Skin epidermis (tissue), 12 donors: ENCODE measurements around the gene TOX2.

Source experiments
- H3K27ac ChIP-seq, 21 experiments: fragments of 200-600 bp; sonication (generic) in 11 of 21; one replicate each; pipeline ENCODE4 v1.5.0; 2020; ENCODE audit warnings: mild to moderate bottlenecking in 3 of 21, inconsistent platforms in 2 of 21, moderate library complexity in 2 of 21
- H3K4me3 ChIP-seq, 7 experiments: fragments of 200-600 bp; sonication (generic) in 2 of 7; one replicate each; pipeline ENCODE4 v1.5.0; 2020; ENCODE audit warnings: inconsistent platforms in 2 of 7, mild to moderate bottlenecking in 2 of 7, moderate library complexity in 1 of 7

The TOX2 gene

DNA sequence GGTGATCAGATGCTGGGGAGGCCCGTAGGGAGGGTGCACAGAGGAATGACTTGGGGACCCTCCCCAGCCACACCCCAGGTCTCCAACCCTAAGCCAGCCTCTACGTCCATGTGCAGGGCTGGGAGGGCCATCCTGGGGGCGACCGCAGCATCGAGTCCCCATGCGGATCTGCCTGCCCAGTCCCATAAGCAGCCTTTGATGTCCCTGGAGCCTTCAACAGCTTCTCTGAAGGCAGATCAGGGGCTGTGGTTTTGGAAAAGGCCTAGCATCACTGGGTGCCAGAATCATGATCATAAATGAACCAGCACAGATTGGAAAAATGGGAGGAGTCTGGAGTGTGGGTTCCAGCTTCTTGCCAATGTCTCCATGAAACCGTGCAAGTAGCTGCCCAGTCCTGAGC, 22.9 kb downstream of the TOX2 start:
- Histone ChIP-seq H3K4me3 (no peak overlapping the region), H3K27ac (no peak overlapping the region)

DNA sequence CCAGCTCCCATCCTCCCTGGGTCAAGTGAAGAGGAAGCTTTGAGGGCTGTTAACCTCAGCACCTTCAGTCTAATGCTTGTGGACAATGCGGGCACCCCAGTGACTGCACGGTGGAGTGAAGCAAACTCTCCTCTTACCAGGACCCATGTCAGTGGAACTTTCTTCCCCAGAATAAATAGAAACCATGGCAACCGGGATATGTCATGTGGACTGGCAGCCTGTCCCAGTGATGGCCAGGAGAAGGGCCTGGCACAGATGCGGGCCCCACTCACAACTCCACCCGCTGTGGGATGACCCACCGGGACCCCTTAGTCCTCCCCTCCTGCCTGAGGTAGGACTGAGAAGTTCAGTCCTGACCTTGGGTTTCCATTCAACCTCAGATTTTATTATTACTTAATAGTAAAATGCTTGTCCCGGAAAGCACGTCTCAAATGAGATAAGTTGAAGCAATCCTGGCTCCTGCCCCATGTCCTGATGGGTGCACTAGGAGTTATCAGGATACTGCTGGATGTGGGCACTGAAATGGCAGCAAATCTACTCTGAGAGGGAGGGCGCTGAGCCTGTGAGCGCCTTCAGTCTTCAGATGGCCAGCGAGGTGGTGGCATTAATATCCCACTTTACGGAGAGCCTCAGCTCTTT, 23.5 kb downstream of the TOX2 start:
- Histone ChIP-seq H3K27ac (no peak overlapping the region), H3K4me3 (no peak overlapping the region)

DNA sequence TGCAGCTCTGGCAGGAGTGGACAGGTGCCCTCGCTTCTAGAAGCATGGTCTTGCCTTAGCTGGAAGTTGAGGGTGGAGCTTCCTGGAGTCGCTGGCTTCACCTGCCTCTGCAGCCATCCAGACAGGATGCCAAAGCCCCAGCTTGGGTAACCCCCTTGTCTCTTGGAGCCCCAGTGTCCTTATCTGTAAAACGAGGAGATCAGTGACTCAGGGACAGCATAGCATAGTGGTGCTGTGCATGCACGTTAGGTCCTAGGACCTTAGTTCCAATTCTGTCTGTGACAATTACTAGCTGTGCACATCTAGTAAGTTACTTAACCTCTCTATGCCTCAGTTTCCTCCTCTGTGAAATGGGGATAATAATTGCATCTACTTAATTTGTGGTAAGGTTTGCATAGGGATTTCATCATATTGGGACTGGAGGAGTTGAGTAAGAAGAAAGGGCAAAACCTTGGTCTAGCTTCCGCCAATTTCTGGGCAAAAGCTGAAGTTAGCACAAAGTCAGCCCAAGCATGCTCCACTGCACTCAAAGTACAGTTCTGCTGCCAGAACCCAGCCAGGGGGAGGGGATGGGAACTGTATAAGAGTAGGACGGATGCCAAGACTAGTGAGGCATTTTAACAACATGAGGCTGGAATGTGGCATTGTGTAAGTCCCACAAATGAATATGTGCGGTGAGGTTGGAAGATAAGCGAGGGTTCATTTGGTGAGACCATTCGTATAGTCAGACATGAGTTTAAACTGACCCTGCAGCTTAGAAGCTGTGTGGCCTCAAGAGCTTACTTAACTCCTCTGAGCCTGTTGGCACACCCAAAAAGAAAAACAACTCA, 24.5 kb downstream of the TOX2 start:
- H3K27ac ChIP-seq = peak overlapping the region in 1 of 21 experiments; percentile 5
- H3K4me3 ChIP-seq = no peak overlapping the region

DNA sequence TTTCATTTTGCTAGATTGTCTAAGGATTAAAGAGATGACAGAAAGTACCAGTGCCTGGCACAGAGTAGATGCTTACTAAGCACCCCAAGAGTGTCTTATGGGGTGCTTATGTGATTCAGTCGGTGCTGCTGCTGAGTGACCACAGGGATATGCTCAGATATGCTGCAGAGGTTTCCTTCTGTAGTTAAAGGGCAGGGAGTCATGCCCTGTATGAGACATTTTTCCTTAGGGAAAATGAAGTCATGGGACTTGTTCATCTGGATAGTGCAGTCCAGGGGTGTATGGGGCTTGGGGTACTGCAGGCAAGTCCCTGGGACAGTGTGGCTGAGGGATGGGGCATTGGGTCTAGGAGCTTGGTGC, 25.1 kb downstream of the TOX2 start:
- Histone ChIP-seq H3K27ac (peak overlapping the region in 1 of 21 experiments; percentile 5), H3K4me3 (no peak overlapping the region)

DNA sequence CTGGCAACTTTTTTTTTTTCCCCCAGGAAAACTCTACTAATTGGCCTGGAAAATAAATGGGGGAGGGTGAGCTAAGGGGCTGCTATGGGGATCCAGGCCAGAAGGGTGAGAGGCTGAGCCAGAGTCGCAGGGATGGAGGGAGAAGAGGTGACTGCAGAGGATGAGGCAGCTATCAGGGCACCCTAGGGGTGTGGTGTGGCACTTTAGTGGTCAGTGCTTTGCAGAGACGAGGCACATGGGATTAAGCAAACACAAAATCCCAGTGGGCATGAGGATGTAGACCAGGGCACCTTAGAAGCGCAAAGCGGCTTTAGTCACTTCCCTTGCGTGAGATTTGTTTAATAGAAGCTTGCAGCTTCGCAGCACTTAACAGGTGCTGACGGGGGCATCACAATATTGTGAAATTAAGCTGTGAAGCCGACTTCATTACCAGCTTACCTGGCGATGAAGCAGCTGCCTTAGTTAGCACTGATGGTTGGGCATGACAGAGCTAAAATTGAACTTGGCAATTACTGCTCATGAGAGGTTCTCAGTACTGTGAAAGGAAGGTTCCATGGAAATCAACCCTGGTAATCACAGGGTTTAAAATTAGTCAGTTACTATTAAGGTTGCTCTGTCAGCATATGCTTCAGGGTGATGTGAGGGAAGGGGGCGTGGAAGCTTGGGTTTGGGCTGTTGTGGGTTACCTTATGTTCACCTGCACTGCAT, 26.0 kb downstream of the TOX2 start:
- H3K27ac ChIP-seq = peak overlapping the region in 6 of 21 experiments; percentile 35 to 88 (median 82)

DNA sequence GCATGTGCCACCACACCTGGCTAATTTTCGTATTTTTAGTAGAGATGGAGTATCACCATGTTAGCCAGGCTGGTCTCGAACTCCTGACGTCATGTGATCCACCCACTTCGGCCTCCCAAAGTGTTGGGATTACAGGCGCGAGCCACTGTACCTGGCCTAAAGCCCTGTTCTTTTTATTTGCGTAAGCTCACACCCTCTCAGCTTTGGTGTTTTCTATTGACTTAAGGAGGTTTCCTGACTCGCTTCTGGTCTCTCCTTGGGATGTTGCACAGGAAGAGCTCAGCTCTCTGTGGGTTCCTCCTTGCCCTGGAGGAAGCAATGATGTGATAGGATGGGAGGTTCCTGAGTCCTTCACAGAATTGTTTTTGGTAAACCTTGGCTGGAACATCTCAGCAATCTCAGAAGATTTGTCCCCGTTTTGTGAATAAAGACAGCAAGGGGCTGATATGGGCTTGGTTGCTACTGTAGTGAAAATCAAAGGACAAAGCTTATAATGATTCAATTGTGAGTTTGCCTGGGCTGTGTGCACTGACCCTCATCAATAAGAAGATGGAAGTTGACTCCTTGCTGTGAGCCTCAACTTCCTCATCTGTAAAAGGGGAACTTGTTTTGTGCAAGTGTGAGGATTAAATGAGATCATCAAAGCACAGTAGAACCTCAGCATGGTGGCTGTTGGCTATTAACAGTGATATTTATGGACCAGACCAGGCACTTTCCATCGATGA, 27.0 kb downstream of the TOX2 start:
- H3K27ac ChIP-seq = peak overlapping the region in 15 of 21 experiments; percentile 23 to 88 (median 74)
- no peak overlapping the region for H3K4me3 ChIP-seq

More for the DNA sequence above, 26.0 kb downstream of the TOX2 start:
- H3K4me3 ChIP-seq = no peak overlapping the region

DNA sequence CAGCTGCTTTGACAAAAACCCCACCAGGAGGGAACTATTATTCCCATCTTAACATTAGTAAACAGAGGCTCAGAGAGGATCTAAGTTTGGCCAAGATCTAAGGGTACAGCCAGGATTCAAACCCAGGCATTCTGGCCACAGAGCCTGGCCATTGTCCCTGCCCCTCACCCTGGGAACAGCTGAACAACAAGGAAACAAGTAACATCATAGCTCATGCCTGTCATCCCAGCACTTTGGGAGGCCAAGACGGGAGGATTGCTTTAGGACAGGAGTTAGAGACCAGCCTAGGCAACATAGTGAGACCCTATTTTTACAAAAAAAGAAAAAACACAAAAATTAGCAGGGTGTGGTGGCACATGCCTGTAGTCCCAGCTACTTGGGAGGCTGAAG, 27.5 kb downstream of the TOX2 start:
- Histone ChIP-seq H3K4me3 (no peak overlapping the region), H3K27ac (peak overlapping the region in 15 of 21 experiments; percentile 23 to 88 (median 74))

DNA sequence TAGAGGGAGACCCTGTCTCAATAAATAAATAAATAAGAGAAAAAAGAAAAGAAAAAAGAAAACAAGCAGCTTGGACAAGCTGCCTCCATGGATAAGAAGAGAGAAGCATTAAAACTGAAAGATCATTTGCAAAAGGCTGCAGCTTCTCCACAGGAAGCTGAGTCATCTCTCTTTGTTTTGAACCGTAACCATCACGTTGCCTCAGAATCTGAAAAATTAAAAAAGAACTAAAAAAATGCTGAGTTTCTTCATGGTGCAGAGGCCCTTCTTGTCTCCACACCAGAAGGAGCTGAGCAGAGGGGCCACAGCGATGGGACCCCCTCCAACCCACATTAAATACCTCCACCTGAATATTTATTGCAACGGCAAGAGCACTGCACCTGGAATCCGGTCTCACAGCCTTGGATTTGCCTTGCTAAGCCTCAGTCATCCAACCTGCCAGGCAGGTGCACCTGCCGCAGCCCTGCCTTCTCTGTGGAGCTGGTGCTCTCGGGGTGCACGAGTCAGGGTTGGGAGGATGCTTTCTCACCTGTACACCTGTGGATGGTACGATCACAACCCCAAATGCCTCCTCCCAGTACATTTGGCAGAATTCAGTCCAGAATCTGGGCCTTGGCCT, 28.1 kb downstream of the TOX2 start:
- Histone ChIP-seq H3K4me3 (no peak overlapping the region), H3K27ac (peak overlapping the region in 14 of 21 experiments; percentile 23 to 88 (median 75))

DNA sequence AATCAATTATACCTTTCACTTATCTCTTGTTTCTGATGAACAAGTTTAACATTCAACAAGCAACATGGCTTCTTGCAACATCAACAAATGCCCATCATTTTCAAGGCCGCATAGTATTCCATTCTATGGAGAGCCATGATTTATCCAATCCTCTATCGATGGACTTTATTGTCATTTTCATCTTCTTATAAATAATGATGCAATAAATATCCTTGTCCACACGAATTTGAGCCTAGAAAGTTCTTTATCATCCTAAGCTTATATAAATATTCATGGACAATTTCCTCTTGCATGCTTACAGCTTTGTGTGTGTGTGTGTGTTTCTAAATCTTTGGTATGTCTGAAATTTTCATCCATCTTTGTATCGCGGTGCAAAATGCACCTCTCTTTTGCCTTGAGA, 29.1 kb downstream of the TOX2 start:
- Histone ChIP-seq H3K4me3 (no peak overlapping the region), H3K27ac (peak overlapping the region in 5 of 21 experiments; percentile 76 to 88 (median 88))

DNA sequence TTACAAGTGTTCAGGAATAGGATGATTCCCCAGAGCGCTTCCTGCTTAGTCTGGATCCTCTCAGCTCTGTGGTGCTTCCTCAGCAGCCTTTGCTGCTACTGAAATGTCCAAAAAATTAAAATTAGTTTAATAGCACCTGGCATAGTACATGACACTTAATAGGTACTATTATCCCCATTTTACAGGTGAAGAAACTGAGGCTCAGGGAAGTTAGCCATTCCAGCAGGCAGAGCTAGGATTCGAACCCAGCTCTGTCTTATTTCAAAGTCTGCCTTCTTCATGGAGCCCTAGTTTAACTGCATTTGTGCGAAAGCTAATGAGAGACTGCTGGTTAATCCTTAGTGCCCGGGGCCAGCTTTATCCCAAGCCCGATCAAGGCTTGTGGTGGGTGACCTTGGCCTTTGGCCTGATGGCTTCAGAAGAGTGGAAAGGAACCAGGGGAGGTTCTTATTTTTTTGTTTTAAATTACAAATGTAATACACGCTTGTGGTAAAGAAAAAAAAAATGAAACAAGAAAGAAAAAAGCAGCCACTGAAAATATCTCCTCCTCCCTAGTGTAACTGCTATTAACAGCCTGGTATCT, 30.1 kb downstream of the TOX2 start:
- Histone ChIP-seq H3K4me3 (no peak overlapping the region), H3K27ac (no peak overlapping the region)

DNA sequence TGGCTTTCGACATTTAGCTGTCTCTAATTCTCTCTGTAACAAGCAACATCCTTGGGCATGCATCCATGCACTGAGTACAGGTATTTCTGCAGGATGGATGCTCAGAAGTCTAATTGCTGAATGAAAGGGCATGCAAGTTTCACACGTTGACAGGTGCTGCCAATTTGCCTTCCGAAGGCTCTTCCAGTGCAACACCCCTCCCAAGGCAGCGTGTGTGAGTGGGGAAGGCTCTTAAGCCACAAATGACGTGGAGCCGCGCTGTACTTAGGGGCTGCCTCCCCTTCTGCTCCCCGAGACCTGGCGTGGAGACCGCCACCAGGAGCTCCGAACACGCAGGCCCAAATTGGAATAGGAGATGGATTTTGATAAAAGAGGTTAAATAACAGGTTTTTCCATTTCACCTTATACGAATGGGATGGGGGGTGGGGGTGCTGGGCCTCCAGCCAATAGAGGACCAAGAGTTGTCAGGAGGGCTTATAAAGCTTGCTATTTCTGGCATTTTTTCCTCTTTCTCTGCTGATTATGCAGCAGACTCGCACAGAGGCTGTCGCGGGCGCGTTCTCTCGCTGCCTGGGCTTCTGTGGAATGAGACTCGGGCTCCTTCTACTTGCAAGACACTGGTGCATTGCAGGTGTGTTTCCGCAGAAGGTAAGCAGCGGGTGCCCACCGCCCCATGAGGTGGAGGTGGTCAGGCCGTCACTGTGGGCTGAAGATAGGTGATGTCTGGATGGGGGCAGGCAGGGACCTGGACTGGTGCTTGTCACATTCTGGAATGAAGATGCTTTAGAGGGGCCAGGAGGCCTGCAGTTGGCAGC, 30.9 kb downstream of the TOX2 start:
- Histone ChIP-seq H3K27ac (no peak overlapping the region), H3K4me3 (no peak overlapping the region)

DNA sequence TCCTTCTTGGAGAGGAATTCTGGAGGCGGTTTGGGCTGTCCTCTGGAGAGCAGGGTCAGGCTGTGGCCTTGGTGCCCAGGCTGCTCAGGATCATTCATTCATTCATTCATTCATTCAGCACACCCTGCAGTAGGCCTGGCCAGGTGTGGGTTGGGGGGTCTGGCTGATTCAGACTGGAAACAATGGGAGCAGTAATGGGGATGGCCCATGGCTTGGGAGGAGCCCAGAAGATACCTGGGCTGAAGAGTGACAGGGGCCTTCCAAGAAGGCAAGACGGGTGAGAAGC, 31.5 kb downstream of the TOX2 start:
- no peak overlapping the region for H3K4me3 ChIP-seq
- no peak overlapping the region for H3K27ac ChIP-seq

DNA sequence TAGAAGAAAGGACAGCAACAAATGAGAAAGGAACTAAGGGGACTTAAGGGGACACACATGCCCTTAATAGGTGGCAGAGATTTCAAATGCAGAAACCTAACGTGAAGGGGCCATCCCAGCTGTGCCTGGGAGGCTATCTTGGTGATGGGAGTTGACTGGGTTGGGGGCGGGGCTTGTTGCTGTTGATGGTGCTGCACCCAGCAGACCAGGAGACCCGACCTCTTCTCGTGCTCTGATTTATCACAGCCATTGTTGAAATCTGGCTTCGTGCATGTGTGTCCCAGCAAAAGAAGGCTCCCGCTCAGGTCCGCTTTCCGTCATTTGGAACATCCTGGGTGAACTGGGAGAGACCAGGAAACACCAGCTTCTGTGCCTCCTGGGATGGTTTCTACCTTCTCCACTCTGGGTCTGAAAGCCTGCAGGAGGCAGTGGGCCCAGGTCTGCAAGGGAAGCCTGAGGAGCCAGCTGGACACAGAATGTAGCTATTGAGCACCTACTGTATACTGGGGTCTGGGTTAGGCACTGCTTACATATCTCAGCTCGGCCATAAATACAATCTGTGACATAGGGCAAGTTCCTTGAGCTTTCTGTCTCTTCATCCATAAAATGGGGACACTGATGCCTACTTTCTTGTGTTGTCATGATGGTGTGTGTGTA, 32.1 kb downstream of the TOX2 start:
- Histone ChIP-seq H3K27ac (no peak overlapping the region), H3K4me3 (no peak overlapping the region)

DNA sequence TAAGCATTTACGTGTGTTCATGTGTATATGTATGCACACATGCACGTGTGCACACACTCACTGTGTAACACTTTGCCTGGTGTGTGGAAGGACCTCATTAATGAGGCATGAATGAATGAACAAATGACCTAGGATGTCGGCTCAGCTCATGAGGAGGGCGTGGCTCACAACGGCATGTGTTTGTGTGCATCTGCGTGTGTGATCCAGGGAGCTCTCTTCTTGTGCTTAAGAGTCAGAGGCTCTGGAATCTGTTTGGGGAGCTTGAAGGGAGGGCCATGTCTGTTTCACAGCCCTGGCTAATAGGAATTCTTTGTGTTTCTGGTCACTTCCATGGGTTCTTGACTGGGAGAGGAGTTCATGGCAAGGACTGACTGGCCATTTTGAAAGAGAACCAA, 32.7 kb downstream of the TOX2 start:
- H3K4me3 ChIP-seq = no peak overlapping the region

DNA sequence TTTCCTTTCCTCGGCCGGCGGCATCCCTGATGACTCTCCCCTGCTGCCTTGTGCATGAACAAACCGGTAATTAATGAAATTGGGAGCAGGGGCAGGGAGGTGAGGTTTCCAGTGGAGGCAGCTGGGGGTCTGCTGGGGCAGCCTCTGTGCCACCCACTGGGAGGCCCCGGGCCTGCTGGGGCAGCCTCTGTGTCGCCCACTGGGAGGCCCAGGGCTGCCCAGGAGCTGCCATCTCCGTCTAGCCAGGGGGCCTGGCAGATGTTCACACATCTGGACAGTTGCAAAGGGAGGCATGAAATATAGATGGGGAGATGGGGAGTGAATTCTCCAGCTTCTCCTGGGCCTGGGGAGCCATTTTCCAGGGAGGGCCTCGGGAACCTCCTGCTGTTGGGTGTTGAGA, 33.8 kb downstream of the TOX2 start:
- Histone ChIP-seq H3K27ac (no peak overlapping the region), H3K4me3 (no peak overlapping the region)

More for the DNA sequence above, 32.7 kb downstream of the TOX2 start:
- no peak overlapping the region for H3K27ac ChIP-seq

DNA sequence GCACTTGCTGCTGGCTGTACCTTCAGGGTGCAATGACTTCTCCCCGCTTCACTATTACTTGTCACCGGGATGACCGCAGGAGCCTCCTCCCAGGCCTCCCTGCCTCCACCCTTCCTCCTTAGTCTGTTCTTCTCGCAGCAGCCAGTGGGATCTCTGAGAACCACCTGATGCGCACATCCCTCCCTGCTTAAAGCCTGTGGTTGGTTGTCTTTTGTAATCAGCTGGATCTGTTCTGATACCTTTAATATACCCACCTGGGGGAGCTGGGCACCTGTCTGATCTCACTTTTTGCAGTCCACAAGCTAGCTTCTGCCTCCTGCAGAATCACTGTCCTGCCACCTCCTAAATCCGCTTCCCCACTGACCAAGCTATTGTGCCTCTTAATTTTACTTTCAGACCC, 34.6 kb downstream of the TOX2 start:
- Histone ChIP-seq H3K4me3 (no peak overlapping the region), H3K27ac (no peak overlapping the region)

DNA sequence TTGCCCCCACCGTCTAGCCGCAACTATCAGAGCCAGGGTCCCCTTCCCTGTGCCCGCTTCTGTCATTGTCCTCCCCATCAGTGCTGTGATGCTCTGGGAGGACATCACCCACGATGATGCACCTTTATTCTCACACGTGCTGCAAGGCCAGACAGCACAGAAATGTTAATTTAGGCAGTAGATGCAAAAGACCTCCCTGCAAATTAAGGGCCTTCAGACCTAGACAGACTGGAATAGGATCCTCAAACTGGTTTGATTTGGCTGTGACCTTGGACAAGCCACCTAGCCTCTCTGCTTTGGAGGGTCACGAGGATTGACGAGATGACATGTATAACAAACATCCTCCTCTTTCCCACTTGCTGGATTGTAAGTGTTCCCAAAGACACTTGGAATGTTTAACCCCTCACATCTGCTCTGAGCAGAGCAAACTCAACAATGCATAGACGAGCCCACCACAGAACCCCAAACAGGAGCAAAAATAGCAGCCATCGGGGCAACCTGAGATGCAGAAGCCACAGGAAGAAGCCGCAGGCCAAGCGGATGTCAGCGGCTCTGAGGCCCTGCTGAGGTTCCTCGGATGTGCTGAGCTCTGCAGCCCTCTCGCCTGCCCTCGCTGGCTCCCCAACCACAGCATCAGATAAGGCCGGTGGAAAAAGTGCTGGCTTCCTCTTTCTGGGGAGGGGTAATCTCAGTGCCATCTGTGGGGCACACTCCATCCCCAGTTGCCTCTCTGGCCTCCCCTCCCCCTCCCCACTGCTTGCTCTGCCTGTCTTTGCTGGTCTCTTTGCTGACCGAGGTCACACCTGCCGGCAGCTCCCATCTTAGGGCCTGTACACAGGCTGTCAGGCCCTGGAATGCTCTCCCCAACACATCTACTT, 35.3 kb downstream of the TOX2 start:
- Histone ChIP-seq H3K4me3 (no peak overlapping the region), H3K27ac (no peak overlapping the region)
